H1 (cell line): ENCODE results near the gene TSPAN8. TPM values are rescaled to one million over a fixed set of nuclear protein-coding genes. Genes with fewer than 3 reads are reported as not detected.

ENCODE experiments used
- CTCF ChIA-PET: fragments of 300-600 bp; sonication (Branson Sonifier 250); formaldehyde crosslinking; loops from one replicate; lab custom pipeline; 2021; ENCODE audit not compliant: partially characterized antibody; lab: Charles Lee
- POLR2A ChIA-PET: fragments of 300-600 bp; sonication (Branson Sonifier 250); formaldehyde crosslinking; loops from one replicate; lab custom pipeline; 2021; ENCODE audit warnings: inconsistent platforms; ENCODE audit not compliant: partially characterized antibody; lab: Charles Lee
- DNase-seq, 2 experiments: peaks; one replicate each; pipeline versions ENCODE4 v3.0.0 to v3.0.0-alpha.2; 2010 to 2022; ENCODE audit warnings: low spot score in 2 of 2, low read depth in 1 of 2, mixed read lengths in 1 of 2
- FAIRE-seq: peaks from 2 replicates; lab custom pipeline; 2011; peaks lifted over from hg19 to GRCh38; lab: Jason Lieb, UNC
- H2AFZ ChIP-seq: 2 replicates; pipeline ENCODE4 v1.8.1; 2012; ENCODE audit warnings: low read length, inconsistent platforms
- H2AK5ac ChIP-seq: 2 replicates; pipeline ENCODE4 v1.6.1; 2013; ENCODE audit warnings: low read depth, low read length
- H2BK120ac ChIP-seq: replicated peaks from 2 replicates; pipeline ENCODE3; 2013; ENCODE audit warnings: low read depth, low read length, inconsistent platforms
- H2BK12ac ChIP-seq: 2 replicates; pipeline ENCODE4 v1.6.1; 2013; ENCODE audit warnings: low read depth, low read length
- H2BK15ac ChIP-seq: 2 replicates; pipeline ENCODE4 v1.6.1; 2013; ENCODE audit warnings: low read length
- H2BK20ac ChIP-seq: 2 replicates; pipeline ENCODE4 v1.6.1; 2013; ENCODE audit warnings: low read length
- H2BK5ac ChIP-seq: 2 replicates; pipeline ENCODE4 v1.6.1; 2013; ENCODE audit warnings: low read depth, low read length
- H3K14ac ChIP-seq: 2 replicates; pipeline ENCODE4 v1.6.1; 2013; ENCODE audit warnings: inconsistent platforms; ENCODE audit not compliant: insufficient read length
- H3K18ac ChIP-seq: 2 replicates; pipeline ENCODE4 v1.6.1; 2013; ENCODE audit warnings: low read length; ENCODE audit errors: extremely low read depth
- H3K23ac ChIP-seq: 2 replicates; pipeline ENCODE4 v1.6.1; 2013; ENCODE audit warnings: inconsistent platforms; ENCODE audit not compliant: insufficient read length
- H3K23me2 ChIP-seq: 2 replicates; pipeline ENCODE4 v1.6.1; 2013; ENCODE audit warnings: low read depth, low read length
- H3K27ac ChIP-seq: 2 replicates; pipeline ENCODE4 v1.6.1; 2011; ENCODE audit warnings: low read depth, low read length, inconsistent platforms
- H3K27me3 ChIP-seq, 4 experiments: replicated peaks in 1 of 4; 1 replicate in 1 of 4; 2 replicates in 3 of 4; pipeline versions ENCODE4 v1.6.1 to v1.8.1; 2011 to 2013; ENCODE audit warnings: low read length in 3 of 4, mild to moderate bottlenecking in 3 of 4, inconsistent platforms in 2 of 4, mixed read lengths in 2 of 4, moderate library complexity in 1 of 4; ENCODE audit not compliant: control insufficient read depth in 3 of 4, insufficient read depth in 3 of 4; ENCODE audit errors: extremely low read depth in 1 of 4
- H3K36me3 ChIP-seq, 4 experiments: 2 replicates each; pipeline versions ENCODE4 v1.6.1 to v1.8.1; 2011 to 2013; ENCODE audit warnings: mild to moderate bottlenecking in 4 of 4, low read length in 3 of 4, moderate library complexity in 2 of 4, control low read depth in 1 of 4, inconsistent platforms in 1 of 4; ENCODE audit not compliant: insufficient read depth in 4 of 4, control insufficient read depth in 2 of 4
- H3K4ac ChIP-seq: replicated peaks from 2 replicates; pipeline ENCODE3; 2013; ENCODE audit warnings: low read length, low read depth, mixed read lengths, inconsistent platforms; ENCODE audit not compliant: insufficient read length
- H3K4me1 ChIP-seq, 4 experiments: replicated peaks in 1 of 4; 1 replicate in 1 of 4; 2 replicates in 3 of 4; pipeline versions ENCODE4 v1.6.1 to v1.8.1; 2011 to 2013; ENCODE audit warnings: low read length in 3 of 4, inconsistent platforms in 2 of 4, mixed read lengths in 1 of 4; ENCODE audit not compliant: insufficient read depth in 4 of 4, control insufficient read depth in 3 of 4
- H3K4me2 ChIP-seq, 2 experiments: 2 replicates each; pipeline versions ENCODE4 v1.6.1 to v1.8.1; 2011 to 2013; ENCODE audit warnings: low read depth in 2 of 2, low read length in 2 of 2, control low read depth in 1 of 2, inconsistent platforms in 1 of 2, mild to moderate bottlenecking in 1 of 2; ENCODE audit not compliant: insufficient read depth in 1 of 2
- H3K4me3 ChIP-seq, 4 experiments: fragments of 200-600, 300-600 bp in 1 of 4; sonication (generic), shearing (Covaris generic), sonication (Bioruptor Twin) in 1 of 4; 2 replicates each; pipeline versions ENCODE4 v1.5.1 to v1.8.1; 2011 to 2016; ENCODE audit warnings: low read length in 4 of 4, low read depth in 3 of 4, control low read depth in 2 of 4, inconsistent platforms in 2 of 4, mild to moderate bottlenecking in 2 of 4, mixed read lengths in 1 of 4, moderate library complexity in 1 of 4; ENCODE audit not compliant: insufficient read depth in 2 of 4; ENCODE audit errors: extremely low read depth in 1 of 4
- H3K56ac ChIP-seq: replicated peaks from 2 replicates; pipeline ENCODE3; 2013; ENCODE audit warnings: low read depth, mild to moderate bottlenecking, mixed read lengths, low read length, inconsistent platforms; ENCODE audit not compliant: insufficient read length
- H3K79me1 ChIP-seq: 2 replicates; pipeline ENCODE4 v1.6.1; 2013; ENCODE audit warnings: low read depth, low read length, control low read depth
- H3K79me2 ChIP-seq, 2 experiments: 2 replicates each; pipeline versions ENCODE4 v1.6.1 to v1.8.1; 2012 to 2013; ENCODE audit warnings: low read length in 2 of 2, mild to moderate bottlenecking in 2 of 2, inconsistent platforms in 1 of 2; ENCODE audit not compliant: insufficient read depth in 2 of 2, control insufficient read depth in 1 of 2
- H3K9ac ChIP-seq, 4 experiments: replicated peaks in 1 of 4; 1 replicate in 1 of 4; 2 replicates in 3 of 4; pipeline versions ENCODE4 v1.6.1 to v1.8.1; 2011 to 2013; ENCODE audit warnings: low read depth in 3 of 4, low read length in 3 of 4, control low read depth in 2 of 4, mild to moderate bottlenecking in 2 of 4, moderate library complexity in 2 of 4, inconsistent platforms in 1 of 4; ENCODE audit errors: extremely low read depth in 1 of 4
- H3K9me3 ChIP-seq, 2 experiments: 2 replicates each; pipeline versions ENCODE4 v1.6.1 to v1.8.1; 2012 to 2013; ENCODE audit warnings: mild to moderate bottlenecking in 2 of 2, moderate library complexity in 2 of 2, control low read depth in 1 of 2, inconsistent platforms in 1 of 2, low read depth in 1 of 2, low read length in 1 of 2, mixed read lengths in 1 of 2; ENCODE audit not compliant: insufficient read depth in 2 of 2
- H4K20me1 ChIP-seq, 2 experiments: replicated peaks in 1 of 2; 2 replicates each; pipeline versions ENCODE3 to v1.8.1; 2011 to 2013; ENCODE audit warnings: inconsistent platforms in 2 of 2, low read length in 2 of 2, mild to moderate bottlenecking in 1 of 2; ENCODE audit not compliant: insufficient read depth in 2 of 2, control insufficient read depth in 1 of 2
- H4K5ac ChIP-seq: 2 replicates; pipeline ENCODE4 v1.6.1; 2013; ENCODE audit warnings: low read length, low read depth, mixed read lengths, inconsistent platforms; ENCODE audit not compliant: insufficient read length
- H4K8ac ChIP-seq: 2 replicates; pipeline ENCODE4 v1.8.0; 2013; ENCODE audit warnings: mild to moderate bottlenecking, moderate library complexity, low read length, inconsistent platforms; ENCODE audit not compliant: insufficient read depth; ENCODE audit errors: extremely low read depth
- H4K91ac ChIP-seq: replicated peaks from 2 replicates; pipeline ENCODE3; 2013; ENCODE audit warnings: low read length, mixed read lengths, inconsistent platforms; ENCODE audit not compliant: insufficient read length
- NRF1 ChIP-seq: IDR thresholded peaks from 2 replicates; pipeline ENCODE4 v1.6.1; 2011; ENCODE audit warnings: mild to moderate bottlenecking, low read depth, low read length, improper control_type of control experiment
- POLR2A ChIP-seq, 2 experiments: IDR thresholded peaks; 1 replicate in 1 of 2; 2 replicates in 1 of 2; pipeline ENCODE4 v1.6.1; 2011; ENCODE audit warnings: low read depth in 2 of 2, low read length in 2 of 2, mild to moderate bottlenecking in 2 of 2; ENCODE audit errors: control extremely low read depth in 1 of 2
- WGBS, 2 experiments: shearing (Covaris generic) in 1 of 2; methylation state at CpG; one replicate each; pipeline versions ENCODE4 v1.1.6 to v1.1.7; 2013 to 2015; ENCODE audit warnings: low lambda C conversion rate in 2 of 2, mixed read lengths in 2 of 2, inconsistent platforms in 1 of 2, low coverage in 1 of 2, missing lambda C conversion rate in 1 of 2; ENCODE audit not compliant: insufficient replicate concordance in 2 of 2, insufficient coverage in 1 of 2, insufficient read length in 1 of 2; ENCODE audit errors: extremely low coverage in 1 of 2, missing lambda C conversion rate in 1 of 2; 5-methylcytosine and 5-hydroxymethylcytosine counted together
- polyA plus RNA-seq, 7 experiments: library from polyadenylated mRNA; depleted of rRNA in 3 of 7; stranded (reverse) in 5 of 7; unstranded in 2 of 7; fragments of >200 nt in 5 of 7; fragments of 200-250 nt in 2 of 7; gene quantifications; 1 replicate in 5 of 7; 2 replicates in 1 of 7; 4 replicates in 1 of 7; pipeline versions ENCODE4 v1.2.1 to v1.2.3, GENCODE V29; 2011 to 2013; ENCODE audit warnings: missing spikeins in 2 of 7, mixed read lengths in 2 of 7
- total RNA-seq: library from RNA; stranded (reverse); fragmentation: NEBNext Ultra II Directional; extraction: Animal tissue kit (Norgen Biotek cat#: 25700); gene quantifications from 2 replicates; pipeline ENCODE4 v1.2.1, GENCODE V29; 2021

The TSPAN8 gene
- total and polyA plus RNA-seq, 2 of the 8 experiments (the other 6 are each of a cell fraction or from before 2014, with no cell fraction given) = not detected

DNA sequence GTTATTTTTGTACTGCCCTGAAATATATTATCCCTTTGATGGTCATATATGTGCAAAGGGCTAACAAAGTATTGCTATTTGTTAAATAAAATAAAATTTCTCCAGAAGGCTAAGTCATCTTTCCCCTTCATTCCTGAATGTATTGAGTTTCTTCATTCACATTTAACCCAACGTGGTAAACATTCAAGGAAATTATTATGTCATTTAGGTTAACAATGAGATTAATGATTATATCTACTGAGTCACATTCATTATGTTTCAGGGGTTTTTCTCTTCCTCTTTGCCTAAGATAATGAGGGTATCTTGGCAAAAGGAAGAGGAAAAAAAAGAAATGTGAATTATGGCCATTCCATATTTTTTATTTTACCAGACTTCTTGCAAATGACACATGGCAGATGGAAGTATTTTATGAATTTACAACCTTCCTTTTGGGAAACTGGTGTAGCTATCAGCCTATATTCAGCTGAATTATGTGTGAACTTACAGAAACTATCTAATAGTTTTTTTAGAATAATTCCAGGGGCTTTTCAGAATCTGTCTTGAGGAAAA lies 27.2 kb downstream of the TSPAN8 start:
- Histone ChIP-seq H2AK5ac (no peak overlapping the region), H3K4me2 (no peak overlapping the region), H3K18ac (no peak overlapping the region), H3K14ac (no peak overlapping the region), H2BK20ac (no peak overlapping the region), H2BK120ac (no peak overlapping the region), H3K4me3 (no peak overlapping the region), H4K5ac (no peak overlapping the region), H4K8ac (no peak overlapping the region), H2BK5ac (no peak overlapping the region), H2AFZ (no peak overlapping the region), H3K9ac (no peak overlapping the region), H3K9me3 (no peaks in the 10 kb centered on the region), H3K79me2 (no peaks in the 10 kb centered on the region), H3K56ac (no peak overlapping the region), H3K27ac (no peak overlapping the region), H2BK15ac (no peak overlapping the region), H3K36me3 (no peaks in the 10 kb centered on the region), H3K27me3 (no peaks in the 10 kb centered on the region), H3K4ac (no peak overlapping the region), H4K91ac (no peak overlapping the region), H3K23ac (no peak overlapping the region), H4K20me1 (no peaks in the 10 kb centered on the region), H2BK12ac (no peak overlapping the region), H3K23me2 (no peaks in the 10 kb centered on the region), H3K79me1 (no peaks in the 10 kb centered on the region), H3K4me1 (no peaks in the 10 kb centered on the region)
- 0% methylated on average over 1 of the region's 1 CpG; no CpG with 5 or more reads in 1 of the 2 experiments for WGBS, 2 experiments
- TF ChIP-seq NRF1 (no peak), POLR2A (IDR thresholded peaks at IDR 0.05; ENCODE audit: control extremely low read depth in 1 of 2, low read depth in 2 of 2, low read length in 2 of 2) (no peak)
- FAIRE-seq (no peak), DNase-seq (no peak)
- CTCF ChIA-PET = no interaction called here
- POLR2A ChIA-PET = no interaction called here
